Nephron (organoid): ENCODE results near the gene KRT37.

Source experiments
- H3K27ac Mint-ChIP-seq, 3 experiments: 2 replicates each; pipeline ENCODE4 v1.8.0; 2020; ENCODE audit warnings: mixed read lengths in 3 of 3, mild to moderate bottlenecking in 2 of 3, moderate library complexity in 1 of 3
- H3K27me3 Mint-ChIP-seq: 2 replicates; pipeline ENCODE4 v1.8.0; 2021; ENCODE audit warnings: low read depth, mild to moderate bottlenecking, moderate library complexity, mixed read lengths
- H3K36me3 Mint-ChIP-seq: 2 replicates; pipeline ENCODE4 v1.8.0; 2020; ENCODE audit warnings: low read depth, mixed read lengths
- H3K4me1 Mint-ChIP-seq: 2 replicates; pipeline ENCODE4 v1.8.0; 2020; ENCODE audit warnings: mixed read lengths
- H3K4me3 Mint-ChIP-seq, 3 experiments: 2 replicates each; pipeline ENCODE4 v1.8.0; 2020; ENCODE audit warnings: mild to moderate bottlenecking in 3 of 3, mixed read lengths in 3 of 3, moderate library complexity in 2 of 3
- H3K9me3 Mint-ChIP-seq: 2 replicates; pipeline ENCODE4 v1.8.0; 2020; ENCODE audit warnings: mixed read lengths
- CTCF ChIP-seq, 3 experiments: fragments of 200-600 bp; sonication (generic); IDR thresholded peaks; one replicate each; pipeline ENCODE4 v1.5.0; 2021; ENCODE audit warnings: antibody characterized with exemption in 3 of 3; ENCODE audit not compliant: unreplicated experiment in 3 of 3

The KRT37 gene

GRCh38 chr17:41404024-41404671 lies 20.2 kb downstream of the KRT37 start:
- Mint-ChIP-seq H3K27me3 (peaks cover 15% of the 10 kb centered on the region), H3K9me3 (no peaks in the 10 kb centered on the region), H3K36me3 (no peaks in the 10 kb centered on the region), H3K27ac (no peak overlapping the region), H3K4me1 (peaks cover 7% of the 10 kb centered on the region), H3K4me3 (no peak overlapping the region)
- no peak for TF ChIP-seq CTCF (IDR thresholded peaks at IDR 0.05; ENCODE audit: unreplicated experiment in 3 of 3)

- H3K27me3 Mint-ChIP-seq: peaks cover 12% of the 10 kb centered on the region
- H3K27ac Mint-ChIP-seq: no peak overlapping the region
- H3K4me1 Mint-ChIP-seq: peaks cover 7% of the 10 kb centered on the region
- no peaks in the 10 kb centered on the region for H3K9me3 Mint-ChIP-seq
- no peaks in the 10 kb centered on the region for H3K36me3 Mint-ChIP-seq
- H3K4me3 Mint-ChIP-seq: no peak overlapping the region
- no peak for TF ChIP-seq CTCF (IDR thresholded peaks at IDR 0.05; ENCODE audit: unreplicated experiment in 3 of 3)
These were observed 20.9 kb downstream of the KRT37 start for GRCh38 chr17:41403404-41404023.

- peaks cover 4% of the 10 kb centered on the region for H3K27me3 Mint-ChIP-seq
- TF ChIP-seq CTCF (IDR thresholded peaks at IDR 0.05; ENCODE audit: unreplicated experiment in 3 of 3): no peak
- no peaks in the 10 kb centered on the region for H3K9me3 Mint-ChIP-seq
- peaks cover 7% of the 10 kb centered on the region for H3K4me1 Mint-ChIP-seq
- no peaks in the 10 kb centered on the region for H3K36me3 Mint-ChIP-seq
- H3K27ac Mint-ChIP-seq: no peak overlapping the region
- no peak overlapping the region for H3K4me3 Mint-ChIP-seq
These were observed 22.2 kb downstream of the KRT37 start for GRCh38 chr17:41402161-41402560.

GRCh38 chr17:41396996-41397660 lies 27.3 kb downstream of the KRT37 start, which contains the start of gene KRT31:
Gene KRT31 (minus strand): TSS chr17:41397608. CDS start chr17:41397539, 69 bp downstream.
- no peaks in the 10 kb centered on the region for H3K36me3 Mint-ChIP-seq
- H3K9me3 Mint-ChIP-seq: no peaks in the 10 kb centered on the region
- no peak for TF ChIP-seq CTCF (IDR thresholded peaks at IDR 0.05; ENCODE audit: unreplicated experiment in 3 of 3)
- H3K27ac Mint-ChIP-seq: no peak within 1 kb of the TSS
- H3K4me3 Mint-ChIP-seq: no peak within 1 kb of the TSS
- peaks cover 14% of the 10 kb centered on the region for H3K4me1 Mint-ChIP-seq
- no peaks in the 10 kb centered on the region for H3K27me3 Mint-ChIP-seq

GRCh38 chr17:41396340-41396739 lies 28.0 kb downstream of the KRT37 start:
- H3K27ac Mint-ChIP-seq: no peak overlapping the region
- peaks cover 16% of the 10 kb centered on the region for H3K4me1 Mint-ChIP-seq
- H3K36me3 Mint-ChIP-seq: no peaks in the 10 kb centered on the region

More at GRCh38 chr17:41396340-41396739, 28.0 kb downstream of the KRT37 start:
- H3K9me3 Mint-ChIP-seq: no peaks in the 10 kb centered on the region
- TF ChIP-seq CTCF (IDR thresholded peaks at IDR 0.05; ENCODE audit: unreplicated experiment in 3 of 3): no peak
- H3K4me3 Mint-ChIP-seq: no peak overlapping the region
- no peaks in the 10 kb centered on the region for H3K27me3 Mint-ChIP-seq
